Stimulated activated CD8-positive, alpha-beta memory T cell treated with anti-CD3 and anti-CD28 coated beads, Interleukin-4, amount 100 ng/mL, for 24 hours (primary cell): ENCODE results near the gene OMP.
"Not testable (repeated sequence)": the region's sequence is repeated elsewhere in the genome, so short reads cannot be mapped to it uniquely, and the experiment has no call there.

ENCODE experiments used
- DNase-seq: peaks from one replicate; pipeline ENCODE4 v3.0.0-alpha.2; 2020; ENCODE audit warnings: low read depth

Gene OMP, protein sequence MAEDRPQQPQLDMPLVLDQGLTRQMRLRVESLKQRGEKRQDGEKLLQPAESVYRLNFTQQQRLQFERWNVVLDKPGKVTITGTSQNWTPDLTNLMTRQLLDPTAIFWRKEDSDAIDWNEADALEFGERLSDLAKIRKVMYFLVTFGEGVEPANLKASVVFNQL

DNA sequence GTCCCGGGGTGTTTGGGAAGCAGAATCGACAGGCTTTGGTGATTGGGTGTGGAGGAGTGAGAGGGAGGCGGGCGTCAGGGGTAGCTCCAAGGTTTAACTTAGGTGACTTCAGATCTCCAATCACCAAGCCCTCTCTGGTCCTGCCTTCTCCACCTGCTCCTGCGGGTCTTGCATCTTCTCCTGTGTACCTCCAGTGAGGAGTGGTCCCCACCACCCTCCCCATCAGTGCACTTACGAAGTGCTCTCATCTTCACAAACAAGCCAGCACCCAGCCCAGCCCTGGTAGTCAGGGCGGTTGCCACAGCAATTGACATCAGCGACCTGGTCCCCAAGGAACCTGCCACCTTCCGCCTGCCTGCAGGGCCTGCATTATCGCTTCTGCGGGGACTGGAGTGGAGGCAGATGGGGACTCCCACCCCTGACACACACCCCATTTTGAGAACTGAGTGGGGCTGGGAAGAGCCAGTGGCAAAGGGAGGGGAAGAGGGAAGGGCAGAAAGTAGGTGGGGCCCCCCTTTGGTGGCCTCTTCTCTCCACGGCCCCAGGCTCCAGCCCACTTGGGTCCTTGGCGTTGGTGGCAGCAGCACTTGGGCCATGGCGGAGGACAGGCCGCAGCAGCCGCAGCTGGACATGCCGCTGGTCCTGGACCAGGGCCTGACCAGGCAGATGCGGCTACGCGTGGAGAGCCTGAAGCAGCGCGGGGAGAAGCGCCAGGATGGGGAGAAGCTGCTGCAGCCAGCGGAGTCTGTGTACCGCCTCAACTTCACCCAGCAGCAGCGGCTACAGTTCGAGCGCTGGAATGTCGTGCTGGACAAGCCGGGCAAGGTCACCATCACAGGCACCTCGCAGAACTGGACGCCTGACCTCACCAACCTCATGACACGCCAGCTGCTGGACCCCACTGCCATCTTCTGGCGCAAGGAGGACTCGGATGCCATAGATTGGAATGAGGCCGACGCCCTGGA lies at the start of gene OMP:
TSS of gene OMP (plus strand) at position 595 of the 965 bp plus-strand sequence. CDS start at position 595, 0 bp downstream.
- DNase-seq: no peak

DNA sequence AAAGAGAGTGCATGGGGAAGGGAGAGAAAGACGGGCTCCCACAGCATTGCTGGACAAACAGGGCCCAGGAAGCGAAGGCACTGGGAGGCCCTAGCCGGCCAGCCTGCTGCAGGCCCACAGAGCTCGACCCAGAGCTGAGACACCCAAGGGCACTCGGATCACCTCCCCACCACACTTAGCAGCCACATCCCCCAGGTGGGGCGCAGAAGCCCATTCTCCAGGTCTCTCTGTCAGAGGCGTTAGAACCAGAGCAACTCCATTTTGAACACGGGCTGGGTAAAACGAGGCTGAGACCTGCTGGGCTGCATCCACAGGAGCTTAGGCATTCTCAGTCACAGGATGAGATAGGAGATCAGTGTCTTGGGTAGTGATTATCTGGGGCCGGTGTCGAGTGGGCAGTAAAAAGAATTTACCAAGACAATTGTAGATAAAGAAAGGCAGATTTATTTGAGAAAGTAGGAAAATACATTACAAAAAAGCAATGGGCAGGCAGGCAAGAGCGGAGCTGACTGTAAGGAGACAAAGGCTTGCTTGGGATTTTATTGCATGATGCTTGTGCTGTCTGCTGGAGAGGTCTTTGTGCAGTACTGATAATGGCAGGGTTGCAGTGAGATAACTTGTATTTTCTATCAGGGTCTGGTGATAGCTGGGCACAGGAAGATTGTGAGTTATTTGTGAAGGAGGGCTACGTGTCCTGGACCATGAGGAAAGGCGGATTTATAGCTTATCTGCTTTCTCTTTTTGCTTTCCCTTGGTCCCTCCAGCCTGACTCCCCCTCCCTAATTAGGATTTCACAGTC lies 49.2 kb upstream of the OMP start:
- no peak for DNase-seq

- no peak for DNase-seq
These were observed 48.6 kb upstream of the OMP start for GRCh38 chr11:77054084-77054483.

GRCh38 chr11:77055101-77055561 lies 47.5 kb upstream of the OMP start:
- DNase-seq: no peak

- DNase-seq: no peak
These were observed 46.7 kb upstream of the OMP start for GRCh38 chr11:77055913-77056312.

- no peak for DNase-seq
These were observed 45.7 kb upstream of the OMP start for GRCh38 chr11:77056814-77057402.

- no peak for DNase-seq
These were observed 44.6 kb upstream of the OMP start for GRCh38 chr11:77057938-77058474.

DNA sequence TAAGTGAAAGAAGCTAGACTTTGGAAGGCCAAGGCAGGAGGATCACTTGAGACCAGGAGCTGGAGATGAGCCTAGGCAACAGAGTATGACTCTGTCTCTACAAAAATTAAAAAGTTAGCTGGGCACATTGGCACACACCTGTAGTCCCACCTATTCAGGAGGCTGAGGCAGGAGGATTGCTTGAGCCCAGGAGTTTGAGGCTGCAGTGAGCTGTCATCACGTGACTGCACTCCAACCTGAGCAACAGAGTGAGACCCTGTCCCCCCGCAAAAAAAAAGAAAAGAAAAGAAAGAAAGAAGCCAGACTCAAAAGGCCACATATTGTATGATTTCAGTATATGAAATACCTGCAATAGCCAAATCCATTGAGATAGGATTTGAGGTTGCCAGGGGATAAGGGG lies 43.7 kb upstream of the OMP start:
- no peak for DNase-seq

GRCh38 chr11:77059806-77060205 lies 42.8 kb upstream of the OMP start:
- DNase-seq: no peak

- no peak for DNase-seq
These were observed 42.4 kb upstream of the OMP start for GRCh38 chr11:77060234-77060633.

DNA sequence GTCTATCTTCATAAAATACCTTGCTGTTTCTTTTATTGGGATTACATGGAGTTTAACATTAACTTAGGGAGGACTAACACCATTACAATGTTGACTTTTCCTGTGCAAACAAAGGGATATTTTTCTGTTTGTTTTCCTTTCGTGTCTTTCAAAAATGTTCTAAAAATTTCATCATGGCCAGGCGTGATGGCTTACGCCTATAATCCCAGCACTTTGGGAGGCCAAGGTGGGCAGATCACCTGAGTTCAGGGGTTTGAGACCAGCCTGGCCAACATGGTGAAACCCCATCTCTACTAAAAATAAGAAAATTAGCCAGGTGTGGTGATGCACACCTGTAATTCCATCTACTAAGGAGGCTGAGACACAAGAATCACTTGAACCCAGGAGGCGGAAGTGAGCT lies 41.4 kb upstream of the OMP start:
- not testable (repeated sequence) for DNase-seq

- no peak for DNase-seq
These were observed 39.7 kb upstream of the OMP start for GRCh38 chr11:77062924-77063323.

DNA sequence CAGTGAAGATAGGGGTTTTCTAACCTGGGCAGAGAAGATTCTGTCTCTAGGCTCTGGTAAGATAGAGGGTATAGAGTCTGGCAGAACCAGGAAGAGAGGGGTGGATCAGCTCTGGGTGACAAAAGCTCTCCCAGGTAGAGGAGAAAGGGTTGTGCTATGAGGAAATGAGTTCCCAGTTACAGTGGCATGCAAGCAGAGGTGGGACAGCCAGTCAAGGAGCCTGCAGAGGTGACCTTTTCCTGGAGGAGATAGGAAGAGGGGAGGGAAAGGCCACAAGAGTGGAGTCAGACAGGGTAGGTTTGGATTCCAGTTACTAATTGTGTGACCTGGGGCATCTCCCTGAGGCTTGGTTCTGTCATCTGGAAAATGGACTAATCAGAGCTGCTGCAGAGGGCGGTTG lies 39.2 kb upstream of the OMP start:
- DNase-seq: no peak

GRCh38 chr11:77063861-77064260 lies 38.8 kb upstream of the OMP start:
- no peak for DNase-seq

DNA sequence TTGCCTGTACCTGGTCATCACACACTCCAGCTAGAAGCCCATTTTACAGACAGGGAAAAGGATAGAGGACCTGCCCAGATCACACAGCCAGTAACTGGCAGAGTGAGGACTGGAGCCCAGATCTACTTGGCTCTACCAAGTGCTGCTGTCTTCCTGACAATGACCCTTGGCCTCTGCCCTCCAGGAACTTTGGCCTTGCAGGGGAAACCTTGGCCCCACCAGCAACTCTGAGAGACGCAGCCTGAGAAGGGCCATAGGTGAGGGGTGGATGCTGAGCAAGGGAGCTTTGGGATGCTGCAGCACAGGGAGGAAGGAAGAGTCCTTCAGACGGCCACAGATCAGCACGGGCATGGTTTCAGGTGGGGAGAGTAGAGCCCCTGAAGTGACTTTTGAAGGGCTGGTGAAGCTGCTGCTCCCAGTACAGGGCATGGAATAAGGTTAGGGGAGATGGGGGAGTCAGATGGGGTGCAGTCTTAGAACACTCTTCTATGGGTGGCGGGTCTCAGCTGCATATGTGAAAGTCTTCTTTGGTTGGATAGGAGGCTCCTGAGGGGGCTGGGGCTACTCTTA lies 37.9 kb upstream of the OMP start:
- DNase-seq: no peak

- DNase-seq: no peak
These were observed 36.8 kb upstream of the OMP start for GRCh38 chr11:77065878-77066228.

GRCh38 chr11:77066229-77067042 lies 36.2 kb upstream of the OMP start, which contains the start of gene CAPN5:
TSS of gene CAPN5 (plus strand) at chr11:77066971. CDS start at chr11:77084887, 17,916 bp downstream.
- DNase-seq: peak; percentile 82

- no peak for DNase-seq
These were observed 34.7 kb upstream of the OMP start for GRCh38 chr11:77067861-77068443.

- no peak for DNase-seq
These were observed 33.9 kb upstream of the OMP start for GRCh38 chr11:77068457-77069335.
